Measurements from ENCODE around the gene FSIP1. TPM values are rescaled to one million over a fixed set of nuclear protein-coding genes. Genes with fewer than 3 reads are reported as not detected.

Gene FSIP1
- total RNA-seq, 1 experiment from 2014 or later, result 1.3 TPM

- no peak for DNase-seq
- no TSS peak for BruUV-seq (replicated peaks)
- no peak overlapping the region for H3K27ac Mint-ChIP-seq (ENCODE audit: unreplicated experiment)
- ChIA-PET CTCF (no interaction called here), POLR2A (no interaction called here)
- H3K27me3 ChIP-seq (replicated peaks; ENCODE audit: control insufficient read depth, insufficient read depth, low read length), result no peaks in the 10 kb centered on the region
- H3K4me3 ChIP-seq (ENCODE audit: low read depth, low read length), result no peak overlapping the region
- H3K9me3 ChIP-seq, result 0 out of 2 replicates have a peak, but pooled peaks cover 5% of the 10 kb centered on the region
- H3K36me3 ChIP-seq (ENCODE audit: control insufficient read depth, insufficient read depth, low read length), result no peaks in the 10 kb centered on the region
- peaks cover 15% of the 10 kb centered on the region for H3K4me1 ChIP-seq
- no peaks in the 10 kb centered on the region for H3K36me3 Mint-ChIP-seq (ENCODE audit: insufficient read depth, unreplicated experiment)
- H3K9me3 Mint-ChIP-seq (ENCODE audit: unreplicated experiment), result peaks cover 4% of the 10 kb centered on the region
- no peaks in the 10 kb centered on the region for H3K27me3 Mint-ChIP-seq (ENCODE audit: insufficient read depth, unreplicated experiment)
- H3K4me3 Mint-ChIP-seq (ENCODE audit: unreplicated experiment), result no peak overlapping the region
- intact Hi-C loops (cut with micrococcal nuclease; ENCODE audit: unreplicated experiment), result no loop called here
- TF ChIP-seq CTCF (IDR thresholded peaks at IDR 0.05; ENCODE audit: insufficient read depth in 1 of 2, low read depth in 1 of 2, low read length in 1 of 2, severe bottlenecking in 1 of 2, unreplicated experiment in 1 of 2), result no peak
- peaks cover 18% of the 10 kb centered on the region for H3K4me1 Mint-ChIP-seq (ENCODE audit: low read depth, unreplicated experiment)
Measured at GRCh38 chr15:39746176-39746575, 36.5 kb downstream of the FSIP1 start.

- Histone ChIP-seq H3K36me3 (ENCODE audit: control insufficient read depth, insufficient read depth, low read length) (no peaks in the 10 kb centered on the region), H3K27me3 (replicated peaks; ENCODE audit: control insufficient read depth, insufficient read depth, low read length) (no peaks in the 10 kb centered on the region), H3K4me3 (ENCODE audit: low read depth, low read length) (no peak overlapping the region), H3K9me3 (no peaks in the 10 kb centered on the region), H3K4me1 (peaks cover 15% of the 10 kb centered on the region)
- Mint-ChIP-seq H3K4me3 (ENCODE audit: unreplicated experiment) (no peak overlapping the region), H3K36me3 (ENCODE audit: insufficient read depth, unreplicated experiment) (no peaks in the 10 kb centered on the region), H3K27me3 (ENCODE audit: insufficient read depth, unreplicated experiment) (no peaks in the 10 kb centered on the region), H3K4me1 (ENCODE audit: low read depth, unreplicated experiment) (peaks cover 18% of the 10 kb centered on the region), H3K27ac (ENCODE audit: unreplicated experiment) (no peak overlapping the region), H3K9me3 (ENCODE audit: unreplicated experiment) (no peaks in the 10 kb centered on the region)
- no peak for DNase-seq
- intact Hi-C loops (cut with micrococcal nuclease; ENCODE audit: unreplicated experiment), result no loop called here
- no TSS peak for BruUV-seq (replicated peaks)
- CTCF ChIA-PET, result no interaction called here
- TF ChIP-seq CTCF (IDR thresholded peaks at IDR 0.05; ENCODE audit: insufficient read depth in 1 of 2, low read depth in 1 of 2, low read length in 1 of 2, severe bottlenecking in 1 of 2, unreplicated experiment in 1 of 2), result no peak
- POLR2A ChIA-PET, result no interaction called here
Measured at GRCh38 chr15:39745415-39745814, 37.2 kb downstream of the FSIP1 start.

- Mint-ChIP-seq H3K4me1 (ENCODE audit: low read depth, unreplicated experiment) (peaks cover 18% of the 10 kb centered on the region), H3K9me3 (ENCODE audit: unreplicated experiment) (no peaks in the 10 kb centered on the region), H3K36me3 (ENCODE audit: insufficient read depth, unreplicated experiment) (no peaks in the 10 kb centered on the region), H3K4me3 (ENCODE audit: unreplicated experiment) (no peak overlapping the region), H3K27me3 (ENCODE audit: insufficient read depth, unreplicated experiment) (no peaks in the 10 kb centered on the region), H3K27ac (ENCODE audit: unreplicated experiment) (no peak overlapping the region)
- no peak for TF ChIP-seq CTCF (IDR thresholded peaks at IDR 0.05; ENCODE audit: insufficient read depth in 1 of 2, low read depth in 1 of 2, low read length in 1 of 2, severe bottlenecking in 1 of 2, unreplicated experiment in 1 of 2)
- no TSS peak for BruUV-seq (replicated peaks)
- POLR2A ChIA-PET, result no interaction called here
- CTCF ChIA-PET, result interaction anchor here (0.7 kb wide), 1 partner anchor 531 kb away, joined by 5 read pairs; no protein-coding TSS in a partner anchor
- H3K4me1 ChIP-seq, result peaks cover 15% of the 10 kb centered on the region
- no peak overlapping the region for H3K4me3 ChIP-seq (ENCODE audit: low read depth, low read length)
- intact Hi-C loops (cut with micrococcal nuclease; ENCODE audit: unreplicated experiment), result no loop called here
- H3K36me3 ChIP-seq (ENCODE audit: control insufficient read depth, insufficient read depth, low read length), result no peaks in the 10 kb centered on the region
- no peaks in the 10 kb centered on the region for H3K9me3 ChIP-seq
- DNase-seq, result no peak
- no peaks in the 10 kb centered on the region for H3K27me3 ChIP-seq (replicated peaks; ENCODE audit: control insufficient read depth, insufficient read depth, low read length)
Measured at GRCh38 chr15:39744334-39745103, 38.1 kb downstream of the FSIP1 start.

Data from Caco-2 (cell line).